B cell (primary cell): ENCODE results near the gene TEC. TPM values are rescaled to one million over a fixed set of nuclear protein-coding genes. Genes with fewer than 3 reads are reported as not detected.

ENCODE experiments used
- ATAC-seq: fragments of 200-7000 bp; cut with Tn5 transposase; one replicate; pipeline ENCODE4 v1.10.0; 2021; ENCODE audit warnings: low read depth, mild to moderate bottlenecking, moderate number of reproducible peaks, moderate library complexity
- CTCF ChIA-PET: fragments of 350-600 bp; sonication (Branson Sonifier 250); formaldehyde crosslinking; loops from one replicate; lab custom pipeline; 2021; ENCODE audit warnings: antibody characterized with exemption, inconsistent platforms; lab: Charles Lee
- POLR2A ChIA-PET: fragments of 350-600 bp; sonication (Branson Sonifier 250); formaldehyde crosslinking; loops from one replicate; lab custom pipeline; 2021; ENCODE audit warnings: antibody characterized with exemption; lab: Charles Lee
- DNase-seq: peaks from one replicate; pipeline ENCODE4 v3.0.0; 2013
- H2AFZ ChIP-seq: 2 replicates; pipeline ENCODE4 v1.6.1; 2012; ENCODE audit warnings: mild to moderate bottlenecking, low read depth, low read length; ENCODE audit not compliant: insufficient read depth, poor library complexity, severe bottlenecking
- H3K27ac ChIP-seq, 2 donors: 1 replicate in 1 of 2; 2 replicates in 1 of 2; pipeline ENCODE4 v1.5.1; 2012 to 2013; ENCODE audit warnings: low read length in 2 of 2, mild to moderate bottlenecking in 2 of 2, moderate library complexity in 1 of 2
- H3K27me3 ChIP-seq, 4 experiments: fragments of 200-600 bp in 1 of 4; sonication (generic) in 1 of 4; replicated peaks in 1 of 4; 1 replicate in 2 of 4; 2 replicates in 2 of 4; pipeline versions ENCODE4 v1.6.1 to v1.7.0; 2013 to 2016; ENCODE audit warnings: low read length in 3 of 4, mild to moderate bottlenecking in 2 of 4, mixed read lengths in 1 of 4, moderate library complexity in 1 of 4; ENCODE audit not compliant: insufficient read depth in 4 of 4, control insufficient read depth in 3 of 4; ENCODE audit errors: control extremely low read depth in 1 of 4
- H3K36me3 ChIP-seq, 2 experiments: replicated peaks in 1 of 2; 1 replicate in 1 of 2; 2 replicates in 1 of 2; pipeline versions ENCODE4 v1.6.1 to v1.7.1; 2013; ENCODE audit warnings: low read length in 1 of 2; ENCODE audit not compliant: insufficient read depth in 2 of 2, control insufficient read depth in 1 of 2; ENCODE audit errors: control extremely low read depth in 1 of 2, extremely low read depth in 1 of 2
- H3K4me1 ChIP-seq, 2 donors: fragments of 200-600 bp in 1 of 2; sonication (generic) in 1 of 2; 1 replicate in 1 of 2; 2 replicates in 1 of 2; pipeline versions ENCODE4 v1.5.1 to v1.6.1; 2013 to 2017; ENCODE audit warnings: low read length in 2 of 2; ENCODE audit not compliant: control insufficient read depth in 2 of 2, insufficient read depth in 2 of 2
- H3K4me2 ChIP-seq: replicated peaks from 2 replicates; pipeline ENCODE3; 2012; ENCODE audit warnings: mild to moderate bottlenecking, low read depth, low read length; ENCODE audit not compliant: poor library complexity, severe bottlenecking
- H3K4me3 ChIP-seq, 5 experiments: fragments of 200-600 bp in 1 of 5; sonication (generic) in 1 of 5; 1 replicate in 3 of 5; 2 replicates in 2 of 5; pipeline versions ENCODE4 v1.5.1 to v1.7.0; 2011 to 2016; ENCODE audit warnings: low read length in 4 of 5, mild to moderate bottlenecking in 4 of 5, low read depth in 2 of 5, control low read depth in 1 of 5, moderate library complexity in 1 of 5; ENCODE audit not compliant: insufficient read depth in 1 of 5; ENCODE audit errors: control extremely low read depth in 1 of 5, extremely low read depth in 1 of 5
- H3K79me2 ChIP-seq: fragments of 200-600 bp; sonication (generic); one replicate; pipeline ENCODE4 v1.6.0; 2016; ENCODE audit warnings: low read length; ENCODE audit not compliant: control insufficient read depth, insufficient read depth
- H3K9ac ChIP-seq: fragments of 200-600 bp; sonication (generic); 2 replicates; pipeline ENCODE4 v1.6.1; 2017; ENCODE audit warnings: mild to moderate bottlenecking, low read length, moderate library complexity
- H3K9me3 ChIP-seq, 3 donors: one replicate each; pipeline versions ENCODE4 v1.6.1 to v1.7.1; 2013; ENCODE audit warnings: low read length in 2 of 3; ENCODE audit not compliant: control insufficient read depth in 2 of 3, insufficient read depth in 1 of 3; ENCODE audit errors: control extremely low read depth in 1 of 3
- H4K20me1 ChIP-seq: 2 replicates; pipeline ENCODE4 v1.6.0; 2012; ENCODE audit warnings: mild to moderate bottlenecking, low read length; ENCODE audit not compliant: insufficient read depth, control insufficient read depth, poor library complexity, severe bottlenecking
- H3K27ac Mint-ChIP-seq: one replicate; pipeline ENCODE4 v1.8.0; 2021; ENCODE audit warnings: mixed read lengths
- H3K27me3 Mint-ChIP-seq: one replicate; pipeline ENCODE4 v1.8.0; 2021; ENCODE audit warnings: mixed read lengths
- H3K4me1 Mint-ChIP-seq: one replicate; pipeline ENCODE4 v1.8.0; 2021; ENCODE audit warnings: mixed read lengths
- H3K4me3 Mint-ChIP-seq: one replicate; pipeline ENCODE4 v1.8.0; 2021; ENCODE audit warnings: mixed read lengths
- H3K9me3 Mint-ChIP-seq: one replicate; pipeline ENCODE4 v1.8.0; 2022; ENCODE audit warnings: mixed read lengths; ENCODE audit not compliant: insufficient read depth
- CTCF ChIP-seq: fragments of 200-600 bp; IDR thresholded peaks from one replicate; pipeline ENCODE4 v1.8.0; 2022; ENCODE audit warnings: antibody characterized with exemption, mild to moderate bottlenecking
- EZH2 ChIP-seq: IDR thresholded peaks from 2 replicates; pipeline ENCODE4 v1.6.1; 2012; ENCODE audit warnings: borderline replicate concordance, low read depth, mild to moderate bottlenecking, moderate library complexity, low read length; ENCODE audit not compliant: insufficient read depth, poor library complexity, severe bottlenecking
- WGBS: methylation state at CpG from one replicate; pipeline ENCODE4 v1.1.5; 2013; ENCODE audit warnings: missing lambda C conversion rate; ENCODE audit not compliant: insufficient coverage; 5-methylcytosine and 5-hydroxymethylcytosine counted together
- intact Hi-C: fragments of 100-400 bp; cut with micrococcal nuclease; formaldehyde crosslinking; loops from one replicate; pipeline ENCODE4 v1.10.0; 2022
- polyA plus RNA-seq: library from polyadenylated mRNA; depleted of rRNA; stranded (reverse); fragments of >200 nt; gene quantifications from 2 replicates; pipeline ENCODE4 v1.2.3, GENCODE V29; 2012
- total RNA-seq, 2 donors: library from RNA; stranded (reverse); fragments of 120-200 nt in 1 of 2; gene quantifications; 1 replicate in 1 of 2; 2 replicates in 1 of 2; pipeline versions ENCODE4 v1.2.3 to v1.2.4, GENCODE V29; 2013 to 2022

TEC gene
- total and polyA plus RNA-seq, 2 donors (not counting 1 experiment from before 2014, with no cell fraction given), result 2.0 to 8.3 TPM

GRCh38 chr4:48108309-48109073 is 161.1 kb downstream of the TEC start:
- no peak overlapping the region for H2AFZ ChIP-seq
- H3K27ac ChIP-seq, result no peak overlapping the region
- no peaks in the 10 kb centered on the region for H3K27me3 Mint-ChIP-seq
- TF ChIP-seq CTCF (no peak), EZH2 (no peak)
- no peaks in the 10 kb centered on the region for H3K36me3 ChIP-seq
- H3K4me1 ChIP-seq, result no peaks in the 10 kb centered on the region
- no peaks in the 10 kb centered on the region for H3K9me3 ChIP-seq
- no peaks in the 10 kb centered on the region for H3K79me2 ChIP-seq
- no peak overlapping the region for H3K9ac ChIP-seq
- no CpG with 5 or more reads among the region's 2 CpGs for WGBS
- ATAC-seq, result no peak
- no peaks in the 10 kb centered on the region for H4K20me1 ChIP-seq
- H3K4me3 Mint-ChIP-seq, result no peak overlapping the region
- no peaks in the 10 kb centered on the region for H3K27me3 ChIP-seq
- no peak overlapping the region for H3K4me2 ChIP-seq
- no peak overlapping the region for H3K27ac Mint-ChIP-seq
- no peak overlapping the region for H3K4me3 ChIP-seq
- intact Hi-C loops, result loop anchor here (1.0 kb wide), 1 partner anchor 105 kb away; no protein-coding TSS in a partner anchor
- no peaks in the 10 kb centered on the region for H3K9me3 Mint-ChIP-seq
- ChIA-PET POLR2A (no interaction called here), CTCF (interaction anchor here (0.7 to 2.5 kb wide), 11 partner anchors 10 to 438 kb away, joined by 3 to 9 read pairs (median 4); no protein-coding TSS in a partner anchor)
- DNase-seq, result no peak
- H3K4me1 Mint-ChIP-seq, result no peaks in the 10 kb centered on the region

- H3K9me3 ChIP-seq, result no peaks in the 10 kb centered on the region
- Mint-ChIP-seq H3K27me3 (no peaks in the 10 kb centered on the region), H3K4me1 (no peaks in the 10 kb centered on the region), H3K9me3 (no peaks in the 10 kb centered on the region), H3K27ac (no peak overlapping the region), H3K4me3 (no peak overlapping the region)
- intact Hi-C loops, result no loop called here
- POLR2A ChIA-PET, result no interaction called here
- no peak overlapping the region for H3K4me3 ChIP-seq
- H3K9ac ChIP-seq, result no peak overlapping the region
- ATAC-seq (no peak), DNase-seq (no peak)
- CTCF ChIA-PET, result no interaction called here
- H2AFZ ChIP-seq, result no peak overlapping the region
- H3K27me3 ChIP-seq, result no peaks in the 10 kb centered on the region
- no peak overlapping the region for H3K27ac ChIP-seq
- H3K4me2 ChIP-seq, result no peak overlapping the region
- H3K36me3 ChIP-seq, result no peaks in the 10 kb centered on the region
- H3K79me2 ChIP-seq, result no peaks in the 10 kb centered on the region
- WGBS, result no CpG with 5 or more reads among the region's 1 CpG
- TF ChIP-seq CTCF, result no peak
- TF ChIP-seq EZH2, result no peak
- H4K20me1 ChIP-seq, result no peaks in the 10 kb centered on the region
- no peaks in the 10 kb centered on the region for H3K4me1 ChIP-seq
These were observed 164.4 kb downstream of the TEC start for GRCh38 chr4:48105230-48105629.
